GM19035 (cell line): ENCODE data around the gene CD6.

Source experiments
- ATAC-seq: cut with Tn5 transposase; IDR thresholded peaks from one replicate; pipeline ENCODE4 v1.9.1; 2021; ENCODE audit not compliant: unreplicated experiment

The CD6 gene, protein sequence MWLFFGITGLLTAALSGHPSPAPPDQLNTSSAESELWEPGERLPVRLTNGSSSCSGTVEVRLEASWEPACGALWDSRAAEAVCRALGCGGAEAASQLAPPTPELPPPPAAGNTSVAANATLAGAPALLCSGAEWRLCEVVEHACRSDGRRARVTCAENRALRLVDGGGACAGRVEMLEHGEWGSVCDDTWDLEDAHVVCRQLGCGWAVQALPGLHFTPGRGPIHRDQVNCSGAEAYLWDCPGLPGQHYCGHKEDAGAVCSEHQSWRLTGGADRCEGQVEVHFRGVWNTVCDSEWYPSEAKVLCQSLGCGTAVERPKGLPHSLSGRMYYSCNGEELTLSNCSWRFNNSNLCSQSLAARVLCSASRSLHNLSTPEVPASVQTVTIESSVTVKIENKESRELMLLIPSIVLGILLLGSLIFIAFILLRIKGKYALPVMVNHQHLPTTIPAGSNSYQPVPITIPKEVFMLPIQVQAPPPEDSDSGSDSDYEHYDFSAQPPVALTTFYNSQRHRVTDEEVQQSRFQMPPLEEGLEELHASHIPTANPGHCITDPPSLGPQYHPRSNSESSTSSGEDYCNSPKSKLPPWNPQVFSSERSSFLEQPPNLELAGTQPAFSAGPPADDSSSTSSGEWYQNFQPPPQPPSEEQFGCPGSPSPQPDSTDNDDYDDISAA

DNA sequence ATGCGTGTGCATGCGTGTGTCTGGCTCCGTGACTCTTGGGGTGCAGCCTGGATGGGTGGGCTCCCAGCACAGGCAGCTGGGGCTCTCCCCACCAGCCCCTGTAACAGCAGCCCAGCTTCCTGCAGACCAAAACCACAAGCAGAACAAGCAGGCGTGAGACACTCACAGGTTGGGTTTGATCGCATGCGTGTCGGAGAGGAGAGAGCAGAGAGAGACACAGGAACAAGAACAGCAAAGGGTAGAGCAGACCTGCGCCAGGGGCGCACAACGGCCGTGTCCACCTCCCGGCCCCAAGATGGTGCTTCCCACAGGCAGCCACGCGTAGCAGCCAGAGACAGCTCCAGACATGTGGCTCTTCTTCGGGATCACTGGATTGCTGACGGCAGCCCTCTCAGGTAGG is at the start of gene CD6:
Gene CD6, plus strand, starts transcription at position 161 of the 400 bp plus-strand sequence. Its CDS starts 186 bp downstream, at position 347.
- ATAC-seq = no peak

DNA sequence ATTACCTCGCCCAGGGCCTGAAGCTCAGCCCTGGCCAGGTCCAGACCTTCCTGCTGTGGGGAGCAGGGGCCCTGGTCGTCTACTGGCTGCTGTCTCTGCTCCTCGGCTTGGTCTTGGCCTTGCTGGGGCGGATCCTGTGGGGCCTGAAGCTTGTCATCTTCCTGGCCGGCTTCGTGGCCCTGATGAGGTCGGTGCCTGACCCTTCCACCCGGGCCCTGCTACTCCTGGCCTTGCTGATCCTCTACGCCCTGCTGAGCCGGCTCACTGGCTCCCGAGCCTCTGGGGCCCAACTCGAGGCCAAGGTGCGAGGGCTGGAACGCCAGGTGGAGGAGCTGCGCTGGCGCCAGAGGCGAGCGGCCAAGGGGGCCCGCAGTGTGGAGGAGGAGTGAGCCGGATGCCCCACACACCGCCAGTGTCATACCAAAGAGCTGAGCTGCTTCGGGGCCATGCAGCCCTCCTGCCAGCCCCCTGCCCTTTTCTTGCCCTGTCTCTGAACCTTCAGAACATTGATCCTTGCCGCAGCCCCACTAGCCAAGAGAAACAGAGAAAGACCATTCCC is 49.6 kb upstream of the CD6 start:
- ATAC-seq = no peak

DNA sequence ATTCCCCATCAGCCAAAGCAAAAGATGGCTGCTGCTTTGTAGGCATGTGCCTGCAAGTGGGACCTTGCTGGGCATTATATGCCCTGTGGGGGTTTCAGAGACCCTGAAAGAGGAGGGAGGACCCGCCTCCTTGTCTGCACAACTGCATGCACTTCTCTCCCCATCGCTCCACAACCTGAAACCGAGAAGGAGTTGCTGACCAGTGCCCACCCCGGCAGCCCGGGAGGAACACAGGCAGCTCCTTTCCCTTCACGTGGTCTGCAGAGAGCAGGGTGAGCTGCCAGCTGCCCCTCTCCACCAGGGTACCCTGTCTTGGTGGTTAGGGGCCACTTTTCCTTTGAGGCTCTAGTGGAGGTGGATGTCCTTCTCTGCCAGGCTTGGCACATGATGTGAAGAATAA is 48.6 kb upstream of the CD6 start:
- no peak for ATAC-seq

DNA sequence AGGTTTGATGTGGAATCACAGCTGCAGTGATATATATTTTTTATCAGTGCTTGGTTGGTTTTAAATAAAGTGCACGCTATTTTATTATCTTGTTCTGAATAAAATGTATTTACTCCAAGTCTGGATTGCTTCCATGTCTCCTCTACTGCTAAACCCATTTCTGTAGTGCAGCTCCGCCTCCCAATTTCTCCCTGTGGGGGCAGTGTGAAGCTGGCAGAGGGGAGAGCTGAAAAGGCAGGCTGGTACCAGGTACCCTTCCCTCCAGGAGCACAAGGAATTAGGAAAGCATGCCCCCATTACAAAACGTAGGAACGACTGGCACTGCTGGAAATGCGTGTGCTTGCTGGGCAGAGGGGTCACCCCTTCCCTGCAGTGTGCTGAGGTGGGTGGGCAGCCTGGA is 48.2 kb upstream of the CD6 start:
- no peak for ATAC-seq

DNA sequence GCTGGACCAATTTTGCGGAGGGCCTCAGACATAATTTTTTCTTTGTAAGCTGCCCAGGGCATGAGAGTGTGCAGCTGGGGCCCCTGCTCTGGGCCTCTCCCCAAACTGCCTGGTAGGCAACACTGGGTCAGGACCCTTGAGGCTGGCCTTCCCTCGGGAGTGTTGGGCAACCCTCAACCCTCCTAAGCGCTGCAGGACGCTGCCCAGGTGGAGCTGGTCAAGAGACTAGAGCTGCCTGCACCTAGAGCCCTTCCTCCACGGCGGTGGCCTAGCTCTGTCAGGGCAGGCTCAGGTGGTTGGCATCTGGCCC is 47.7 kb upstream of the CD6 start:
- ATAC-seq = no peak

DNA sequence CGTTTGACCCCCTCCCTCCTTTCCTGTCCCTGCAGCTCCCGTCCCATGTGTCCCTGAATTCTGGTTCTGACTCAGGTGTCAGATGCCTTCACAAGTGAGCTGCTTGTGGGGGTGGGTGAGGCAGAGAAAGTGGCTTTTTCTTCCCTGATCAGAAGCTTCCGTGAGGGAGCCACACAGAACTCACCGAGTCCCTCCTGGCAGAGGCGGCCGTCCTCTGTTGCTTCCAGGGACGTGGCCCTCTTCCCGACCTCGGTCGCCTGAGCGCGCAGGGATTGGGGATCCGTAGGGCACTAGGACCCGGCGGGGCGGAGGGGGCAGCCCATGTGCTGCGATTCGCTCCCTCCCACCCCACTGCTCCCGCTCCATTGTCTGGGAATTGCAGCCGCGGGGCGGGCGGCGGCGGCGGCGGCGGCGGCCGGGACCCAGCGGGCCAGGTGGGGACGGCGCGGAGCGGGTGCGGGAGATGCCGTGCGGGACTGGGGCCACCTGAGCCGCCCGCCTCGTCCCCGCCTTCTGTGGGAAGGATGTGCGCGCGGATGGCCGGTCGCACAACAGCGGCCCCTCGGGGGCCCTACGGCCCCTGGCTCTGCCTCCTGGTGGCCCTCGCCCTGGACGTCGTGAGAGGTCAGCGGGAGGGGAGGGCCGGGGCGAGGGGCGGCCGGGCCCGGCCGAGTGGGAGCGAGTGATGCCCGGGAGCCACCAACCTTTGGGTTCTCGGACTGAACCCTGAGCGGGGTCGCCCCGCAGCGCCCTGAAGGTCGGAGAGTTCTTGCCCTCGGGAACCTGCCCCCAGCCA is 47.2 kb upstream of the CD6 start, which contains the start of gene TMEM132A:
Gene TMEM132A, plus strand, starts transcription at position 351 of the 796 bp plus-strand sequence. Its CDS starts 174 bp downstream, at position 525.
- ATAC-seq = no peak

DNA sequence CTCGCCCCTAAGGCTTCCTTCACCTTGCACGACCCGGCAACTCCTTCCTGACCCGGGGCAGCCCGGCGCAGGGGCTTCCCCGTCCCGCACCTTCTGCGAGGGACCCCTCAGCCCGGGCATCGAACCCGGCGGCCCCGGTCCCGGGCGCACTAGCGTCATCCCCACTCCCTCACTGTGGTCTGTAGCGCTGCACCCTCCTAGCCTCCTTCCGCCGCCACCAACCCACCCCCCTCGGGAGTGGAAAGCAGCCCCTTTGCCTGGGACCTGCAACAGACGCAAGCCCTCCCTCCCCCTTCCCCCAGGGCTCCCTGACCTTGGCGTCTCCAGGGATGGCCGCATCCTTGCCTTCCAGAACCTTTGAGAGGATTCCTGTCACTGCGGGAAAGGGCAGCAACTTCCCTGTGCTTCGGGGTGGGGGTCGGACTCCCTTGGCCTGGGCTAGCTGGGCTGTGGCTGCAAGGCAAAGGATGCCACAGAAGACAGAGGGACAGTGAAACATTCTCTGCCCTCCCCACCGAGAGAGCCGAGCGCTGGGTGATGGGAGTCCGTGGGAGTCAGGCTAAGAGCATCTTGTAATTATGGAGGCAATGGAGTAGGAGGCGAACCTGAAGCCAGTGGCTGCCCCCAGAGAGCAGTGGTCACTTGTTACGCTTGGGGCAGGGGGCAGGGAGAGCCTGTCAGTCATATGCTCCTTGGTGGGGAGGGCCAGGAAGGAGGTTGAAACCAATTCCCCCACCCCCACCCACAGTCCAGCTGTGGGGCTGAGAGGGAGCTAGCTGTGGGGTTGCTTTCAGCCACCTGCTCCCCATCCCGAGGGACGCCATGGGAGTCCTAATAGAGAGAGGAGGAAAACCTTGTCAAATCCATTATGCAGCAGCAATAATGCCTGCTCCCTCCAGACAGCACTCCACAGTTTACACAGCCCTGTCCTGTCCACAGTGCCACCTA is 46.3 kb upstream of the CD6 start:
- ATAC-seq = no peak

DNA sequence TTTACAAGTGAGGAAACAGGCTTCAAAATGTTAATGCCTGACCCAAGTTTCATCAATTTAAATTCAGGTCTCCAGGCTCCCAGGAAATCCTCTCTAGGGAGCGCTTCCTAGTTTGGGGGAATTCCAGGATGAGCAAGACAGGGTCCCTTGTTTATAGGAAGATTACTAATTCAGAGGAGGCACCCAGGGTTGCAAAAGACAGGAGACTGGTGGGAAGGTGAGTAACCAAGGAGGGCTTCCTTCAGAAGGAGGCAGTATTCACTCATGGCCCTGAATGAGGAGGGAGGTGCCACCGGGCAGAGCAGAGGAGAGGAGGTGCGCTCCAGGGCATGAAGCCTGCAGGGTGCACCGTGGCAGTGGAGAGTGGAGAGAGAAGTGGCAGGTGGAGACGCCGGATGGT is 45.6 kb upstream of the CD6 start:
- ATAC-seq = no peak

DNA sequence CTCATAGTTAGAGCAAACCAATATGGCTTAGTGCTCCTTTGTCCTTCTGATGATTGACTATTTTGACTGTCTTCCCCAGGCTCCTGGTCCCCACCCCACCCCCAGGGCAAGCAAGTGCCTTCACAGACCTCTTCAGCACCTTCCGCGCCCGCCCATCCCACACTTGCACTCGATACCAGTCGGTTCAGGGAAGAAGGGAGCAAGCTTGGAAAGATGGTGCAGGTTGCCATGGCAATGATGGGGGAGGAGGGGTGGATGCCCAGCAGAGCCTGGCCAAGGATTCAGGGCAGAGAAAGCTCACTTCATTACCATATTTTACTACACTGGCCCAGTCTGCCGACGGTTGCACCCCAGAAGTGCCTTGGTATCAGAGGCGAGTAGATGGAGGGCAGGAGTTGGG is 45.0 kb upstream of the CD6 start:
- no peak for ATAC-seq

DNA sequence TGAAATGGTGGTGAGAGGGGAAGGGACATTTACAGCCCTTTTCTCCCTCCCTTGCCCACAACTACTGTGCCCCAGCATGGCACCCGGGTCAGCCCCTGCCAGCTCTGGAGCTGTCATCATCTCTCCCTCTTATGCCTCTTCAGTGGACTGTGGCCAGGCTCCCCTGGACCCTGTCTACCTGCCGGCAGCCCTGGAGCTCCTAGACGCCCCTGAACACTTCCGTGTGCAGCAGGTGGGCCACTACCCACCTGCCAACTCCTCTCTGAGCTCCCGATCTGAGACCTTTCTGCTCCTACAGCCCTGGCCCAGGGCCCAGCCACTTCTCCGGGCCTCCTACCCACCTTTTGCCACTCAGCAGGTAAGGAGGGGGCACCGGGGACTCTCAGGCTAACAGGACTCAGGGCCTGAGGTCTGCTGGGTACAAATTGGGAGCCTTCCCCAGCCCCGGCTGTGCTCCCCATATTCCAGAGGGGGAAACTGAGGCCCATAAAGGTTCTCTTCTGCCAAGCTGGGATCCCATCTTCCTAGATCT is 44.4 kb upstream of the CD6 start:
- no peak for ATAC-seq

DNA sequence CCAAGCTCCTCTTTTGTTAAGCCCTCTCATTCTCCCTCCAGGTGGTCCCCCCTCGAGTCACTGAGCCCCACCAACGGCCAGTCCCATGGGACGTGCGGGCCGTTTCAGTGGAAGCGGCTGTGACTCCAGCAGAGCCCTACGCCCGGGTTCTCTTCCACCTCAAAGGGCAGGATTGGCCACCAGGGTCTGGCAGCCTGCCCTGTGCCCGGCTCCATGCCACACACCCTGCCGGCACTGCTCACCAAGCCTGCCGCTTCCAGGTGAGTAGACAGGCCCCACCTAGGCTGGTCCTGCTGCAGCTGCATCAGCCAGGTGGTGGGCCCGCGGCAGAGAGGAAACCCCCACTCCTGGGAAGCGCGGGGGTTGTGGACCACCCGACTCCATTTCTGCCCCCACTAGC is 43.9 kb upstream of the CD6 start:
- ATAC-seq = no peak

DNA sequence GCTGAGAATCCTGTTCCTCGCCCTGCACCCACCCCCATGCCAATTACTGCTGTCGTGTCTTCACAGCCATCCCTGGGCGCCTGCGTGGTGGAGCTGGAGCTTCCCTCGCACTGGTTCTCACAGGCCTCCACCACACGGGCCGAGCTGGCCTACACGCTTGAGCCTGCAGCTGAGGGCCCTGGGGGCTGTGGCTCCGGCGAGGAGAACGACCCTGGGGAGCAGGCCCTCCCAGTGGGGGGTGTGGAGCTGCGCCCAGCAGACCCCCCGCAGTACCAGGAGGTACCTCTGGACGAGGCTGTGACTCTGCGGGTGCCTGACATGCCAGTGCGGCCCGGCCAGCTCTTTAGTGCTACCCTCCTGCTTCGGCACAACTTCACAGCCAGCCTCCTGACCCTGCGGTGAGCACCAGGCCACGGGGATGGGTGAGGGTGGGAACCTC is 42.9 kb upstream of the CD6 start:
- no peak for ATAC-seq

DNA sequence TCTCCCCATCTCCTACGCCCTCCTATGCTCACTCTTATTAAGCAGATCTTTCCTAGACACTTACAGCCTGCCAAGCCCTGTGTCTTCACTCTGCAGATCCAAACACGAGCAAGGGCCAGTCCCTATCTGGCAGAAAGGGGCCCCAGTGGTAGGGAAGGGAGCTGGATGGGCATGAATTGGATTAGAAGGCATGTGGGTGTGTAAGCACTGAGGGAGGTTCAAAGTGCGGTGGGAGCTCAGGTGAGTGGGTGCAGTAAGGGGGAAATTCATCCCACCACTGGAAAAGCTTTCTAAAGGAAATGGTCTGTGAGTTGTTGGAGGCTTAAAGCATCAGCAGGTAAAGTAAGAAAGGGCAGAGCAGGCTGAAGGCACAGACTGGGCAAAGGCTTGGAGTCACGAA is 41.7 kb upstream of the CD6 start:
- ATAC-seq = no peak

DNA sequence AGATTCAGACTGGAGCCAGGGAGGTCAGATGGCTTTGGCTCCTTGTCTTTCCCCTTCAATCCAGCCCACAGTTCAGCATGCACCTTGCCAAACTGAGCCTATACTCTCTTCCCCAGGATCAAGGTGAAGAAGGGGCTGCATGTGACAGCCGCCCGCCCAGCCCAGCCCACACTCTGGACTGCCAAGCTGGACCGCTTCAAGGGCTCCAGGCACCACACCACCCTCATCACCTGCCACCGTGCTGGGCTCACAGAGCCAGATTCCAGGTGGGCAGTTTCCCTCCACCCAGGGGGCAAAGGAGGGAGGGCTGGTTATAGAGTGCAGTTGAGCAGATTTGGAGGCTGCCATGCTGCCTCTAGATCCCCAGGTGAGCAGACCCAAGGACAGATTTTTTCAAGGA is 41.1 kb upstream of the CD6 start:
- no peak for ATAC-seq

DNA sequence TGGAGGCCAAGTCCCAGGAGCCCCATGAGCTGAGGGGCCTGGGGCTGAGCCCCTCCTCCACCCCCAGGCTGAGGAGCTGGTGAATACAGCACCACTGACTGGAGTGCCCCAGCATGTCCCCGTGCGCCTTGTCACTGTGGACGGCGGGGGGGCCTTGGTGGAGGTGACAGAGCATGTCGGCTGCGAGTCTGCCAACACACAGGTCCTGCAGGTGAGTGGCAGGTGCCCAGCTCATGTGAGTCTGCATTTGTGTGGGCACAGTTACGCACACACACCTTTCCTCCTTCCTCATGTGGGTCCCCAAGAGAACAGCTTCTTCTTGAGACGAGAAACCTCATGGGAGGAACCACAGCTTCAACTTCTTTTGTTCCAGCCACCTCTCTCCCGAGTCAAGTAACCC is 39.6 kb upstream of the CD6 start:
- no peak for ATAC-seq

DNA sequence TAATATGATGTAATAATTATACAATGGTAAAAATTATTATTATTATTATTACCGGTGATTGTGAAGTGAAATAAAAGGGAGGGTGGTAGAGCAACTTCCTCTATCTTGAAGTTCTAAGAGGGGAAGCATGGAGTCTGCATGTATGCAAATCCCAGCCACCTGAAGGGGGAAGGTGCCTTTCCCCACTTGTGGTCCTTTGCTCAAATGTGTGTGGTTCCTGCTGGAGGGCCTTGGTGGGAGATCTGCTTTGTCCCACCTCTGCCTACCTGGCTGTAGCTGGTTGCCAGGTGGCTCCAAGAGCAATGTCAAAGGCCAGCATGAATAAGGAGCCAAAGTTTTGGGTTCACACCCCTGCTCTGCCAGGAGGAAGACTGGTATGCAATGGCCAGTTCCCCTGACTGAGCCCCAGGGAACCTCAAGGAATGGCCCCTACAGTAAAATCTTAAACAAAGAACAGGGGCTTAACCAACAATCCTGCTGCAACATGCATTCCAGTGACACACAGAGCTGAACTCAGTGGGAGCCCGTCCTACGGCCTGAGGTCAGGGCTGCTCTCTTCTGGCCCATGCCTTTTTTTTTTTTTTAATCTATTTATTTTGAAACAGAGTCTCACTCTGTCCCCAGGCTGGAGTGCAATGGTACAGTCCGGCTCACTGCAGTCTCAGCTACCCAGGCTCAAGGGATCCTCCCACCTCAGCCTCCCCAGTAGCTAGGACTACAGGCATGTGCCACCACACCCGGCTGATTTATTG is 38.7 kb upstream of the CD6 start:
- ATAC-seq = no peak

DNA sequence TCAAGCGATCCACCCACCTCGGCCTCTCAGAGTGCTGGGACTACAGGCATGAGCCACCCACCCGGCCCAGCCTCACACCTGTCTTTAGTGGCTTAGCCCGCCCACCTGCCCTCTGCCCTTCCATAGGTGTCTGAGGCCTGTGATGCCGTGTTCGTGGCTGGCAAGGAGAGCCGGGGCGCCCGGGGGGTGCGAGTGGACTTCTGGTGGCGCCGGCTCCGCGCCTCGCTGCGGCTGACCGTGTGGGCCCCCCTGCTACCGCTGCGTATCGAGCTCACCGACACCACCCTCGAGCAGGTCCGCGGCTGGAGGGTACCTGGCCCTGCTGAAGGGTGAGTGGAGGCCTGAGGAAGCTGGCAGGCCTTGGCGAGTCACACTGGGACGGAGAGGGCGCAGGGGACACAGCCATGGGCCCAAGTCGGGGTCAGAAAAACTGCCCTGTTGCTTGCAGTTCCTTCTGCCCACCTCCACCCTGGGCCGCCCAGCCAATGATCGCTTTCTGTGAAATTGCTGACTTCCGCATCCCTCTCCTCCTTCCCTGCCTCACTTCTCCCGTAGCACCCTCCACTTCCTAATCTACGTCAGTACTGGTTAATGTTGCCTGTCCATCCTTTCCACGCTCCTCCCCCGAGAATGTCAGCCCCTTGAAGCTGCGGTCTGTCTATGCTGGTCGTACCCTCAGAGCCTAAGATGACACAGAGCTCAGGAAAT is 37.9 kb upstream of the CD6 start:
- ATAC-seq = no peak

DNA sequence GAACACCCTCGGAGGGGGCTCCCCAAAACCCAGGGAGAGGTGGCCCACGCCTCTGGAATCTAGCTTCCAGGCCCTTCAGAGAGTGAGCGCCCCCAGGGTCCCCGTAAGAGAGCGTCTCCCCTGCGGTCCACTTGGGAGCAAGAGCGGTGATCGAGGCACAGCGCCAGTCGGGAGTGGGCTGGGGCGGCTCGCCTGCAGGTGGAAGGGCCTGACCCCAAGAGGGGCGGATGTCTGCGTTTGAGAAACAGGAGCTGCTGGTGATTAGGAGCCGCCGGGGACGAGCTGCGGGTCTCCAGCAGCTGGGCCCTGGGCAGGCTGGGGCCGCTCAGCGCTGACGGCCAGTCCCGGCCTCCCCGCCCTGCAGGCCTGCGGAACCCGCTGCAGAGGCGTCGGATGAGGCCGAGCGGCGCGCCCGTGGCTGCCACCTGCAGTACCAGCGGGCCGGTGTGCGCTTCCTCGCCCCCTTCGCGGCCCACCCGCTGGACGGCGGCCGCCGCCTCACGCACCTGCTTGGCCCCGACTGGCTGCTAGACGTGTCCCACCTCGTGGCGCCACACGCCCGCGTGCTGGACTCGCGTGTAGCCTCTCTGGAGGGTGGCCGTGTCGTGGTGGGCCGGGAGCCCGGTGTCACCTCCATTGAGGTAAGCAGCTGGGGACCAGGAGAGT is 37.2 kb upstream of the CD6 start:
- ATAC-seq = no peak
